Prostate gland (tissue), 2 donors: Measurements from ENCODE around the gene TPRG1L. TPM values are rescaled to one million over a fixed set of nuclear protein-coding genes. Genes with fewer than 3 reads are reported as not detected.

Source experiments
- DNase-seq: peaks from one replicate; pipeline ENCODE4 v3.0.0-alpha.2; 2019; ENCODE audit warnings: low spot score
- H3K27ac ChIP-seq, 2 donors: fragments of 200-600 bp; sonication (generic); 2 replicates each; pipeline ENCODE4 v1.5.1; 2017 to 2019
- H3K27me3 ChIP-seq: fragments of 200-600 bp; sonication (generic); replicated peaks from 2 replicates; pipeline ENCODE4 v1.5.1; 2019; ENCODE audit not compliant: insufficient read depth
- H3K36me3 ChIP-seq, 2 donors: fragments of 200-600 bp; sonication (generic); 1 replicate in 1 of 2; 2 replicates in 1 of 2; pipeline versions ENCODE4 v1.5.1 to v1.8.1; 2017 to 2019
- H3K4me1 ChIP-seq: fragments of 200-600 bp; sonication (generic); replicated peaks from 2 replicates; pipeline ENCODE4 v1.5.1; 2019
- H3K4me3 ChIP-seq, 2 donors: fragments of 200-600 bp; sonication (generic); 2 replicates each; pipeline ENCODE4 v1.5.1; 2017 to 2019
- H3K9me3 ChIP-seq: fragments of 200-600 bp; sonication (generic); 2 replicates; pipeline ENCODE4 v1.5.1; 2017
- CTCF ChIP-seq, 4 experiments: fragments of 200-600 bp in 2 of 4; fragments of 450-650 bp in 2 of 4; sonication (generic) in 2 of 4; IDR thresholded peaks; 1 replicate in 3 of 4; 2 replicates in 1 of 4; pipeline ENCODE4 v1.5.1; 2016 to 2019; ENCODE audit warnings: antibody characterized with exemption in 4 of 4, mild to moderate bottlenecking in 2 of 4, moderate library complexity in 2 of 4
- POLR2A ChIP-seq: fragments of 450-650 bp; IDR thresholded peaks from one replicate; pipeline ENCODE4 v1.6.1; 2016; ENCODE audit warnings: antibody characterized with exemption, mild to moderate bottlenecking
- POLR2AphosphoS5 ChIP-seq: sonication (generic); formaldehyde crosslinking; IDR thresholded peaks from one replicate; pipeline ENCODE4 v1.6.1; 2017; ENCODE audit warnings: antibody characterized with exemption
- WGBS: methylation state at CpG from one replicate; pipeline ENCODE4 v1.1.5; 2018; 5-methylcytosine and 5-hydroxymethylcytosine counted together
- intact Hi-C: fragments of 100-400 bp; cut with DNase I; formaldehyde crosslinking; loops from one replicate; pipeline ENCODE4 v1.14.2; 2022
- total RNA-seq, 2 donors: library from RNA; depleted of rRNA; stranded (reverse); fragments of >200 nt; gene quantifications; one replicate each; pipeline ENCODE4 v1.1.0, GENCODE V29; 2016

TPRG1L gene
- total RNA-seq, 2 donors from 2014 or later: 26.4 to 35.0 TPM

- Histone ChIP-seq H3K36me3 (no peaks in the 10 kb centered on the region), H3K27ac (no peak within 1 kb of the TSS), H3K4me3 (peak within 1 kb of the TSS; percentile 24 to 47), H3K27me3 (peaks cover 13% of the 10 kb centered on the region), H3K4me1 (peaks cover 8% of the 10 kb centered on the region), H3K9me3 (no peaks in the 10 kb centered on the region)
- intact Hi-C loops: no loop called here
- no peak for TF ChIP-seq CTCF (IDR thresholded peaks at IDR 0.05)
- TF ChIP-seq POLR2AphosphoS5: no peak
- no peak for TF ChIP-seq POLR2A
- under 1% methylated on average over 38 of the region's 80 CpGs for WGBS
- no peak for DNase-seq
Observed at GRCh38 chr1:3651930-3652547, 27.2 kb downstream of the TPRG1L start, which contains the start of gene TP73. Gene TP73 (plus strand): TSS chr1:3652516. CDS start chr1:3682366, 29,850 bp downstream.

GRCh38 chr1:3652548-3653285 lies 27.9 kb downstream of the TPRG1L start:
- Histone ChIP-seq H3K27me3 (peaks cover 13% of the 10 kb centered on the region), H3K4me3 (peak overlapping the region; percentile 24 to 47), H3K36me3 (no peaks in the 10 kb centered on the region), H3K27ac (no peak overlapping the region), H3K9me3 (no peaks in the 10 kb centered on the region), H3K4me1 (peaks cover 8% of the 10 kb centered on the region)
- 10% methylated on average over 39 of the region's 68 CpGs for WGBS
- DNase-seq: no peak
- TF ChIP-seq CTCF (IDR thresholded peaks at IDR 0.05) (no peak), POLR2AphosphoS5 (no peak), POLR2A (no peak)
- intact Hi-C loops: no loop called here

DNA sequence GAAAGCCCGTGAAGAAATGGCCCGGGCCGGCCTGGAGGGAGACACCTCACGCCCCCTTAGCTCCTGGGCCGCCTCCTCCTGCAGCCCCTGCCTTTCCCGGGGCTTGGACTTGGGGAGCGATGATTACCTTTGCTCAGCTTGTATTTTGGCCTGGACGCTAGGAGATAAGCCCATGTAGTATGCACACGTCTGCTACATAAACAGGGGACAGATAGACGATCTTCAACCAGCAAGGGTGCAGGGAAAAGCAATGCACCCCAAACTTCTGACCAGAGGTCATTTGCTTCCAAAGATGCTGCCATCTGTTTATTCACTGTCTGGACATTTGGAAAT lies 28.4 kb downstream of the TPRG1L start:
- H3K36me3 ChIP-seq: no peaks in the 10 kb centered on the region
- DNase-seq: no peak
- H3K4me3 ChIP-seq: no peak overlapping the region
- H3K27ac ChIP-seq: no peak overlapping the region
- 51% methylated on average over 10 of the region's 10 CpGs for WGBS
- no peaks in the 10 kb centered on the region for H3K9me3 ChIP-seq
- intact Hi-C loops: no loop called here
- no peak for TF ChIP-seq POLR2AphosphoS5
- no peak for TF ChIP-seq CTCF (IDR thresholded peaks at IDR 0.05)
- no peak for TF ChIP-seq POLR2A
- H3K27me3 ChIP-seq: peaks cover 13% of the 10 kb centered on the region
- peaks cover 8% of the 10 kb centered on the region for H3K4me1 ChIP-seq

DNA sequence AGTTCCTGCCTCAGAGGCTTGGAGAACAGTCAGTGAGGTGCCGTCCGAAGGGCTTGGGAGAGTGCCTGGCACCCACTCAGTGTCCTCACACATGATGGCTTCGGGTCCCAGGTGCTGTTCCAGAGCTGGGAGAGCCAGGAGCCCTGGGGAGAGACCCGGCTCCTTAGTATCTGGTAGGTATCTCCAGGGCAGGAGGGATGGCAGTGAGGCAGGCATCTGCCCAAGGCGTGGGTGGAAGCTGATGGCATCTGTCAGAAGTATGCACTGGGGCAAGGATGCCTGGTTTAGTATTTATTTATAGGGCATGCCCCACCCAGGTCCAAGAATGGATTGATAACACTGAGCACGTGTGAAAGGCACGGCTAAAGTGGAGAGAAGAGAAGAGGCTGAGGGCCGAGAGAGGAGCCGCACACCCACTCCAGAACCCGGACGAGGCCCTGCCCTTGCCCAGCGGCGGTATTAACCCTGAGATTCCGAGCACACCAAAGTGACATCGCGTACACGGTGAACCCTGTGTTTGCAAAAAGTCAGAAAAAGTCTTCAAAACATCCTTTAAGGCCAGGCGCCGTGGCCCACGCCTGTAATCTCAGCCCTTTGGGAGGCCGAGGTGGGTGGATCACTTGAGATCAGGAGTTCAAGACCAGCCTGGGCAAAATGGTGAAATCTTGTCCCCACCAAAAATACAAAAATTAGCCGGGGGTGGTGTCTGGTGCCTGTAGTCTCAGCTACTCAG lies 29.9 kb downstream of the TPRG1L start:
- intact Hi-C loops: no loop called here
- H3K4me3 ChIP-seq: no peak overlapping the region
- no peaks in the 10 kb centered on the region for H3K36me3 ChIP-seq
- no peak for TF ChIP-seq CTCF (IDR thresholded peaks at IDR 0.05)
- TF ChIP-seq POLR2AphosphoS5: no peak
- no peak for TF ChIP-seq POLR2A
- H3K27me3 ChIP-seq: peaks cover 13% of the 10 kb centered on the region
- WGBS: 91% methylated on average over 22 of the region's 22 CpGs
- DNase-seq: no peak
- H3K4me1 ChIP-seq: peaks cover 8% of the 10 kb centered on the region
- H3K27ac ChIP-seq: no peak overlapping the region
- H3K9me3 ChIP-seq: no peaks in the 10 kb centered on the region
